ENCODE data around the gene PLK3. TPM values are rescaled to one million over a fixed set of nuclear protein-coding genes. Genes with fewer than 3 reads are reported as not detected.

Gene PLK3
- total and polyA plus RNA-seq, 2 donors (not counting 3 experiments of a cell fraction or from before 2014, with no cell fraction given), result 55.0 to 66.7 TPM

GRCh38 chr1:44832056-44832705 is 32.0 kb downstream of the PLK3 start:
- Histone ChIP-seq H4K20me1 (replicated peaks; ENCODE audit: control insufficient read depth, extremely low read depth, insufficient read depth, low read length) (no peaks in the 10 kb centered on the region), H3K9me3 (replicated peaks; ENCODE audit: control insufficient read depth, insufficient read depth, low read length) (no peaks in the 10 kb centered on the region), H3K27ac (ENCODE audit: insufficient read depth, low read depth, low read length) (no peak overlapping the region), H2AFZ (ENCODE audit: low read depth, low read length) (no peak overlapping the region), H3K27me3 (ENCODE audit: control insufficient read depth in 2 of 2, insufficient read depth in 2 of 2, low read length in 2 of 2) (no peaks in the 10 kb centered on the region), H3K4me1 (ENCODE audit: control insufficient read depth, extremely low read depth, insufficient read depth, low read length) (no peaks in the 10 kb centered on the region), H3K4me2 (ENCODE audit: insufficient read depth, low read length) (no peak overlapping the region), H3K9ac (replicated peaks; ENCODE audit: extremely low read depth, insufficient read depth, low read length) (no peak overlapping the region), H3K4me3 (replicated peaks in 1 of 3; ENCODE audit: insufficient read depth in 1 of 3, low read depth in 1 of 3, low read length in 3 of 3) (no peak overlapping the region), H3K9me1 (replicated peaks; ENCODE audit: control insufficient read depth, extremely low read depth, insufficient read depth, low read length) (no peaks in the 10 kb centered on the region), H3K79me2 (ENCODE audit: control insufficient read depth, insufficient read depth, low read length) (no peaks in the 10 kb centered on the region), H3K36me3 (ENCODE audit: control insufficient read depth in 2 of 2, extremely low read depth in 1 of 2, insufficient read depth in 2 of 2, low read length in 2 of 2) (no peaks in the 10 kb centered on the region)
- FAIRE-seq (no peak), DNase-seq (ENCODE audit: low read depth, low spot score) (no peak)
- CTCF ChIA-PET, result interaction anchor here (2.5 kb wide), 1 partner anchor 32 kb away, joined by 9 read pairs; the partner anchor contains the start of gene PLK3
- POLR2A ChIA-PET, result no interaction called here
- dilution Hi-C loops (cut with MboI; ENCODE audit: extremely low pct_ligation_motif_present, low sequenced_read_pairs), result no loop called here
- intact Hi-C loops (cut with micrococcal nuclease), result loop anchor here (10.0 kb wide), 1 partner anchor 663 kb away; the partner anchor contains the start of gene TESK2
- no peak for TF ChIP-seq GATA2 (IDR thresholded peaks at IDR 0.05; ENCODE audit: insufficient read depth, insufficient read length, low read depth, low read length)
- TF ChIP-seq JUN (IDR thresholded peaks at IDR 0.05; ENCODE audit: borderline replicate concordance, insufficient read depth, insufficient read length, low read depth), result no peak
- TF ChIP-seq POLR2AphosphoS5 (IDR thresholded peaks at IDR 0.05; ENCODE audit: insufficient read depth, low read depth, low read length), result no peak
- no peak for TF ChIP-seq MYC (IDR thresholded peaks at IDR 0.05; ENCODE audit: low read depth, low read length)
- no peak for TF ChIP-seq POLR2A (IDR thresholded peaks at IDR 0.05; ENCODE audit: low read depth, low read length)
- TF ChIP-seq CTCF (IDR thresholded peaks at IDR 0.05; ENCODE audit: extremely low read depth in 1 of 2, insufficient read depth in 1 of 2, low read depth in 1 of 2, low read length in 2 of 2), result no peak
- no peak for TF ChIP-seq FOS (IDR thresholded peaks at IDR 0.05; ENCODE audit: borderline replicate concordance, insufficient read depth, low read length)
- TF ChIP-seq EZH2 (IDR thresholded peaks at IDR 0.05; ENCODE audit: borderline replicate concordance, low read depth, low read length, severe bottlenecking), result no peak
- TF ChIP-seq MAX (IDR thresholded peaks at IDR 0.05; ENCODE audit: insufficient read depth, insufficient read length), result no peak
- BruUV-seq (replicated peaks), result no TSS peak
